Pons (tissue), 1 donor: ENCODE measurements around the gene DVL2.

ENCODE experiments used
- DNase-seq: peaks from one replicate; pipeline ENCODE4 v3.0.0-alpha.2; 2016; ENCODE audit warnings: low spot score

The DVL2 gene

GRCh38 chr17:7237761-7238419 lies 3.6 kb upstream of the DVL2 start:
- peak; percentile 51 for DNase-seq

- peak; percentile 14 for DNase-seq
These were observed 3.0 kb upstream of the DVL2 start for GRCh38 chr17:7237266-7237760.

- DNase-seq = peak; percentile 7
These were observed 2.5 kb upstream of the DVL2 start for GRCh38 chr17:7236808-7237207.

- no peak for DNase-seq
These were observed 1.7 kb upstream of the DVL2 start for GRCh38 chr17:7235693-7236665.

- peak; percentile 33 for DNase-seq
These were observed 625 bp downstream of the DVL2 start for GRCh38 chr17:7233701-7234082.

DNA sequence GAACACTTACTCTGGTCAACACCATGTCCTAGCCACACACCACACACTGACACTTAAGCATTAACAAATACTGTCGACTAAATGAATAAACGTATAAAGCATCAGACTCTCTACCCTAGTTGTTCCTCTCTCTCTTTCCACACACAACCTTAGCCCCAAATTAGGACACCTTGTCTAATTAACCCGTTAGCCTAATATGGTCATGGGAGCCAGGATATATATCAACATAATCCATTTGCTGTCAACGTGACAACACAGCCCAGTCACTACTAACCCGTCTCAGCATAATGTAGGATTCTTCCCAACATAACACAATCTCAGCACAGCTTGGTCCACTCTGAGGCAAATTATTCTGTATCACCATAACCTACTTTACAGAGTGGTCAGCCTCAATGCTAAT lies 2.2 kb downstream of the DVL2 start:
- DNase-seq = no peak

DNA sequence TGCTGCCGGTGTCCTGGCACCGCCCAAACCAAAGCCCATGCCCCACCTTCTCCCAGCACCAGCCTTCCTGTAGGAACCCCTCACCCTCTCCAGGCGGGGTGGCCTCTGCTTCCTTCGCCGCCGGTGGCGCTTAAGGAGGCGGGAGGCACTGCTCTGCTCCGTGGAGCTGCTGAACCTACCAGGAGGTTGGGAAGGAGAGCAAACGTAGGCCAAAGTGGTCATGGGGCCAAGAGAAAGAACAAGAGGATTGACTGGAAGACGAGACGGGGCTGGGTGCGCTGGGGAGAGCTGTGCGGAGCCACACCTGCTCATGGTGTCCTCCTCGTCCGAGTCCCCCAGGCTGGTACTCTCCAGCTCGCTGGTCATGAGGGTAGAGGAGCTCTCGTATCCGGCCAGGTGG lies 4.8 kb downstream of the DVL2 start:
- no peak for DNase-seq

- DNase-seq = no peak
These were observed 5.4 kb downstream of the DVL2 start for GRCh38 chr17:7228920-7229319.

DNA sequence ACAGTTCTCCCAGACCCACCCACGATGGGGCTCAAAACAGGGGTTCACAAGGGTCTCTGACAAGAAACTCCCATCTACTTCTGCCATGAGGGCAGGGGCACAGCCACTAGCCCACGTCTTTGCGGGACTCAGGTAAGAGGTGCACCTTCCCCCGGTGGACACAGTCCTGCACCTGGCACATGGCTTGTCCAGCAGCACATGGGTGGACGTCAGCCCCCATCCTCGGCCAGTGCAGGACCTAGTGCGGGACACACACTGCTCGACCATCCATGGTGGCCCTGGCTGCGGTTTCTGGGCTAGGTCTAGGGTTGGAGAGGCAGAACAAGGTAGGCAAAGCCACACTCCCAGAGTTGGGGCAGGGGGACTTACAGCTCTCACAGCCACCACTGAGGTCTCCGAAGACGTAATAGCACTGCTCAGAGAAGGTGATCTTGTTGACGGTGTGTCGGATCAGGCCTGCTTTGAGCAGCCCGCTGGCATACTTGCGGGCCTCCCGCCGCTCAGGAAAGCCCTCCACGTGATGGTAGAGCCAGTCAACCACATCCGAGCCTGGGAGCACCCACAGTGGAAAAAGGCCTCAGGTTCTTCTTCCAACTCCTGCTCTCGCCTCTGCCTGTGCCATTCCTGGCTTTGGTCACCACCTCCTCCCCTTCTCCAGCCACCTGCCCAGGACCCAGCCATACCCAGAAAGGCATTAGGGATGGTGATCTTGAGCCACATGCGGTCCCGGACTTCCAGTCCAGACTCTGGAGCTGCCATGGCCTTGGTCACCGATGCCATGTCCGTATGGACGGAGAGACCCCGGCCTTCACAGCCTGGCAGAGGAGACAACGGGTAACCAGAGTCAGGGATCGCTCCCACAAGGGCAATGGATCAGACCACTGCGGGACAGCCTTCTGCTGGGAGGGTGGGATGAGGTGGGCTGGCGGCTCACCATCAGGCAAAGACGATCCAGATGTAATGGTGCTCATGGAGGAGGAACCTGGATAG lies 7.3 kb downstream of the DVL2 start:
- DNase-seq = no peak

DNA sequence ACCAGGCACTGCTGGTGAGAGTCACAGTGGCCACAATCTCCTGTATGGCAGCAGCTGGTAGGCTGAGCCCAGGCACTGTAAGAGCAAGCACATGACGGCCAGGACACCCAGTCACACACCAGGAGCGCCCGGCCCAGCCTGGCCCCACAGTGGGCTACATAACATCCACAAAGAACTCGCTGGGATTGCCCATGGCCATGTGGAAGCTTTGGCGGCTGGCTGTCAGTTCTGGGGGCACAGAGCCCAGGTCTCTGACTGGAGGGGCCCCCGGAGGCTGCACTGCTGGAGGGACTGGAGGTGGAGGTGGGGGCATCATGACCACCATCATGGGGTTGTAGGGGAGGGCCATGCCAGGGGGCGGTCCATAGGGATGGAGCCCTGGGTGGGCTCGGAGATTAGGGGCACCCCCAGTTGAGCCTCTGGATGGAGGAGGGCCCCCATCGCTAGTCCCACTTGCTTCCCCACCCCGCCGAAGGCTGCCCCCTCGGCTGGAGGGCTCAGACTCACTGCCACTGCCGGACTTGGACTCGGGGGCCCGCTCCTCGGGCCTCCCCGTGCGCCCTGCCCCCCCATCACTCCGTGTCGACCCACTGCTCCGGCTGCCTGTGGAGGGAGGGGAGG lies 8.5 kb downstream of the DVL2 start:
- DNase-seq = no peak

DNA sequence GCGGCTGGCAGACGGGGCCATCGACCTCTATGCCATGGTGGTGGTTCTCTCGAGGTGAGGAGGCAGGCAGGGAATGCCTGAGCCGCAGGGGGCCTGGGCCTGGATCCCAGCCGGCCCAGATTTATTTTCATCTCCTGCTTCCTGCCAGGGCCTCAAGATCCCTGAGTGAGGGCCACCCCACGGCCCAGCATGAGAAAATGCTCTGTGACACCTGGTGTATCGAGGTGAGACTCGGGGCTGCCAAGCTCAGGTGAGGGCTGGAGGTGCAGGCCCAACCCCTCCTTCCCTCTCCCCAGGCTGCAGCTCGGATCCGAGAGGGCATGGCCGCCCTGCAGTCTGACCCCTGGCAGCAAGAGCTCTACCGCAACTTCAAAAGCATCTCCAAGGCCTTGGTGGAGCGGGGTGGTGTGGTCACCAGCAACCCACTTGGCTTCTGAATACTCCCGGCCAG lies 9.6 kb downstream of the DVL2 start:
- DNase-seq = no peak

DNA sequence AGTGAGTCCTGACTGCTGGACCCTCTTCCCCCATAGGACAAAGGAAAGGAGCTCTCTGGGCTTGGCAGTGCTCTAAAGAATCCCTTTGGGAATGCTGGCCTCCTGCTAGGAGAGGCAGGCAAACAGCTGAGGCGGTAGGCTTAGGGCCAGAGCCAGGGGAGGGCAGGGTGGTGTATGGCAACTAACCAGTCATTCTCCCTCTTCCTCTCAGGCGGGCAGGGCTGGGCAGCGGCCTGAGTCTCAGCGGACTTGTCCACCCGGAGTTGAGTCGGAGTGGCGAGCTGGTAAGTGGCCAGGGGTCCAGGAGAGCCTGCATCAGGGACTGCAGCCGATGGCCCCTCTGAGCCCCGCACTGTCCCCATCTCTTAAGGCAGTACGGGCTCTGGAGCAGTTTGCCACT lies 10.2 kb downstream of the DVL2 start:
- no peak for DNase-seq

GRCh38 chr17:7223375-7223774 lies 10.9 kb downstream of the DVL2 start:
- DNase-seq = no peak

DNA sequence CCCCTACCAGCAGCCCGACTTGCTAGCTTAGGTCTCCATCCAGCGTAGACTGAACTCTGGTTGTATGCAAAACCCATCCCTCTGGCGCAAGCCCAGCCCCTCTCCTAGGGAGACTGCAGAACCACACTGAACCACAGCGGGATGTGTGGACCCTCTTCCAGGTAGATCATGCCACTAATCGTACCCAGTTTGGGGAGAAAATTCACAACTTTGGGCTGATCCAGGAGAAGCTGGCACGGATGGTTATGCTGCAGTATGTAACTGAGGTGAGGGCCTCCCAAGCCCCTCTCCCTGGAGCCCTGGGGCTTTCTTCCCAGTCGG lies 11.4 kb downstream of the DVL2 start:
- DNase-seq = no peak

- no peak for DNase-seq
These were observed 12.0 kb downstream of the DVL2 start for GRCh38 chr17:7222093-7222971.

DNA sequence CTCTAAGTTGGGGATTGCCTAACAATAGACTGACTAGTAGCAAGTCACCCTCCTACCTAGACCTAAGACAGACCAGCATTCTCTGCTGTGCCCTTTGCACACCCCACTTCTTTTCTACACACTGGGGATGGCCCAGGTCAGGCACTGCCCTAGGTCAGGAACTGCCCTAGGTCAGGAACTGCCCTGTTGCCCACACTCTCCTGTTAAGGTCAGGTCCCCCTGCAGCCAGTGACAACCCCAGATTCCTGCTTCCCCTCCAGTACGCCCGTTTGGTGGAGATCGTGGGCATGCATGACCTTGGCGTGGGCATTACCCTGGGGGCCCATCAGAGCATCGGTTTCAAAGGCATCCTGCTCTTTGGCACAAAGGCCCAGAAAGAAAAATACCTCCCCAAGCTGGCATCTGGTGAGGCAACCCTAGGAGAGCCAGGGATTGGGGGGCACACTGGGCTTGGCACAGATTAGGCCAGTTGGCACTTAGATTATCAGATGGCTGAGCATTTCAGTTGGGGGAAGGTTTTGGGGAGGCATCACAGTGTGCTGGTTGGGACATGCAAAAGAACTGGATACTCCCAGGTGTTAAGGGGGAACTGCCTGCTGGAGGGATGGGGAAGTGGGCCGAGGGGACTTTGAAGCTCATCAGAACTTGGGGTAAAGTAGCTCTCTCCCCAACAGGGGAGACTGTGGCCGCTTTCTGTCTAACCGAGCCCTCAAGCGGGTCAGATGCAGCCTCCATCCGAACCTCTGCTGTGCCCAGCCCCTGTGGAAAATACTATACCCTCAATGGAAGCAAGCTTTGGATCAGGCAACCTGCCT lies 12.8 kb downstream of the DVL2 start:
- DNase-seq = no peak

- no peak for DNase-seq
These were observed 13.6 kb downstream of the DVL2 start for GRCh38 chr17:7220593-7221277.

DNA sequence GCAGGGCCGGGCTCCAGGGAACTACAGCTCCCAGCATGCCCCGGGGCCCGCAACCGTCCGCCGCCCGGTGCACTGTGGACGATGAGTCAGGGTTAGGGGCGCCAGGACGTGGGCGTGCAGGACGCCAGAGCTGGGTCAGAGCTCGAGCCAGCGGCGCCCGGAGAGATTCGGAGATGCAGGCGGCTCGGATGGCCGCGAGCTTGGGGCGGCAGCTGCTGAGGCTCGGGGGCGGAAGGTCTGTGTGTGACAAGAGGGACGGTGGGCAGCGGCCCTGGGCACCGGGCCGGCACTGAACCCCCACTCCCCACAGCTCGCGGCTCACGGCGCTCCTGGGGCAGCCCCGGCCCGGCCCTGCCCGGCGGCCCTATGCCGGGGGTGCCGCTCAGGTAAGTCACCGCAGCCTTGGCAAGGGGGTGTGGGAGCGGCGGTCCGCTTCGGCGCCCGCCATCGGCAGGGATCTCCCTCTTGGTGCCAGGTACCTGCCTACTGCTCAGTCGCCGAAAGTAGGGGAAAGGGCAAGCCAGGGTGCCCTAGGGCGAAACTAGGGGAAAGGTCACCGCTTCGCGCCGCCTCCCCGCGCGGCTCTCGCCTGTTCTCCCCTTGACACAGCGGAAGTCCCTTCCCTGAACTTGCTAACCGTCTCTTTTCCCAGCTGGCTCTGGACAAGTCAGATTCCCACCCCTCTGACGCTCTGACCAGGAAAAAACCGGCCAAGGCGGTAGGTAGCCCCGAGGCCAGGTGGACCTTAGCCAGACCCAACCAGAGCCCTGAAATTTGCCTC lies 14.3 kb downstream of the DVL2 start, which contains the start of the genes ACADVL and DLG4:
Gene ACADVL, plus strand, starts transcription at position 127 of the 781 bp plus-strand sequence. Its CDS starts 47 bp downstream, at position 174.
Gene DLG4, minus strand, starts transcription at position 25 of the 781 bp plus-strand sequence.
- DNase-seq = no peak
